Keratinocyte (primary cell): ENCODE data around the gene SDR39U1. TPM values are rescaled to one million over a fixed set of nuclear protein-coding genes. Genes with fewer than 3 reads are reported as not detected.

ENCODE experiments used
- DNase-seq: peaks from one replicate; pipeline ENCODE4 v3.0.0-alpha.2; 2011; ENCODE audit warnings: low read depth, missing footprints, low spot score
- FAIRE-seq: peaks from 2 replicates; lab custom pipeline; 2011; peaks lifted over from hg19 to GRCh38; lab: Jason Lieb, UNC
- H2AFZ ChIP-seq: 2 replicates; pipeline ENCODE4 v1.6.0; 2012; ENCODE audit warnings: low read length, control low read depth, inconsistent platforms; ENCODE audit not compliant: control insufficient read depth
- H3K27ac ChIP-seq: 2 replicates; pipeline ENCODE4 v1.5.1; 2011; ENCODE audit warnings: low read length; ENCODE audit not compliant: control insufficient read depth, insufficient read depth
- H3K27me3 ChIP-seq: 3 replicates; pipeline ENCODE4 v1.6.0; 2011; ENCODE audit warnings: low read length; ENCODE audit not compliant: control insufficient read depth, insufficient read depth; ENCODE audit errors: extremely low read depth
- H3K36me3 ChIP-seq, 2 experiments: 2 replicates in 1 of 2; 3 replicates in 1 of 2; pipeline ENCODE4 v1.5.1; 2011; ENCODE audit warnings: low read length in 2 of 2, mild to moderate bottlenecking in 1 of 2; ENCODE audit not compliant: control insufficient read depth in 2 of 2, insufficient read depth in 2 of 2; ENCODE audit errors: extremely low read depth in 1 of 2
- H3K4me1 ChIP-seq: 3 replicates; pipeline ENCODE4 v1.5.1; 2011; ENCODE audit warnings: low read length; ENCODE audit not compliant: control insufficient read depth, insufficient read depth; ENCODE audit errors: extremely low read depth
- H3K4me2 ChIP-seq: 3 replicates; pipeline ENCODE4 v1.6.0; 2011; ENCODE audit warnings: low read depth, low read length; ENCODE audit not compliant: control insufficient read depth, insufficient read depth; ENCODE audit errors: extremely low read depth
- H3K4me3 ChIP-seq, 3 experiments: fragments of 200-600 bp in 1 of 3; sonication (generic) in 1 of 3; 2 replicates in 2 of 3; 3 replicates in 1 of 3; pipeline ENCODE4 v1.5.1; 2011 to 2016; ENCODE audit warnings: low read length in 3 of 3, mild to moderate bottlenecking in 3 of 3, control low read depth in 2 of 3, inconsistent platforms in 1 of 3, low read depth in 1 of 3, mixed read lengths in 1 of 3, mixed run types in 1 of 3, moderate library complexity in 1 of 3; ENCODE audit not compliant: control insufficient read depth in 2 of 3, insufficient read depth in 2 of 3; ENCODE audit errors: extremely low read depth in 1 of 3
- H3K79me2 ChIP-seq: 2 replicates; pipeline ENCODE4 v1.6.0; 2012; ENCODE audit warnings: low read length; ENCODE audit not compliant: control insufficient read depth, insufficient read depth
- H3K9ac ChIP-seq: 3 replicates; pipeline ENCODE4 v1.6.0; 2011; ENCODE audit warnings: low read length; ENCODE audit not compliant: control insufficient read depth, insufficient read depth; ENCODE audit errors: extremely low read depth
- H3K9me1 ChIP-seq: 3 replicates; pipeline ENCODE4 v1.6.0; 2011; ENCODE audit warnings: low read length; ENCODE audit not compliant: control insufficient read depth, insufficient read depth; ENCODE audit errors: extremely low read depth
- H3K9me3 ChIP-seq: 2 replicates; pipeline ENCODE4 v1.5.1; 2012; ENCODE audit warnings: low read depth, low read length; ENCODE audit not compliant: control insufficient read depth
- H4K20me1 ChIP-seq: 3 replicates; pipeline ENCODE4 v1.6.0; 2011; ENCODE audit warnings: low read length; ENCODE audit not compliant: control insufficient read depth, insufficient read depth; ENCODE audit errors: extremely low read depth
- CTCF ChIP-seq, 3 experiments: IDR thresholded peaks in 1 of 3; conservative IDR thresholded peaks in 1 of 3; optimal IDR thresholded peaks in 1 of 3; 2 replicates in 2 of 3; 3 replicates in 1 of 3; pipeline versions ENCODE3 to v1.5.1; 2011; ENCODE audit warnings: low read length in 3 of 3, mild to moderate bottlenecking in 3 of 3, moderate library complexity in 2 of 3, control low read depth in 1 of 3, inconsistent platforms in 1 of 3; ENCODE audit not compliant: insufficient read depth in 2 of 3; ENCODE audit errors: extremely low read depth in 1 of 3
- EZH2 ChIP-seq: IDR thresholded peaks from one replicate; pipeline ENCODE4 v1.6.1; 2012; ENCODE audit warnings: inconsistent platforms, mild to moderate bottlenecking, low read length, moderate library complexity
- dilution Hi-C: fragments of 300-500 bp; cut with MboI; formaldehyde crosslinking; loops from one replicate; pipeline ENCODE4 v1.7.0; 2020; ENCODE audit warnings: low sequenced_read_pairs; ENCODE audit not compliant: extremely low pct_ligation_motif_present
- polyA plus RNA-seq, 5 experiments: library from polyadenylated mRNA; depleted of rRNA in 3 of 5; stranded (reverse) in 3 of 5; stranded (forward) in 1 of 5; unstranded in 1 of 5; fragments of >200 nt; gene quantifications; 1 replicate in 1 of 5; 2 replicates in 3 of 5; 3 replicates in 1 of 5; pipeline versions ENCODE4 v1.2.1 to v1.2.3, GENCODE V29; 2011 to 2012; ENCODE audit warnings: missing spikeins in 2 of 5, low read depth in 1 of 5, low replicate concordance in 1 of 5

Gene SDR39U1
- polyA plus RNA-seq, 1 donor (not counting 4 experiments of a cell fraction or from before 2014, with no cell fraction given): 27.4 TPM

GRCh38 chr14:24398293-24398652, 44.3 kb downstream of the SDR39U1 start:
- H3K4me3 ChIP-seq: no peak overlapping the region
- no peak overlapping the region for H3K9ac ChIP-seq
- no peaks in the 10 kb centered on the region for H3K9me1 ChIP-seq
- dilution Hi-C loops: no loop called here
- no peak overlapping the region for H3K27ac ChIP-seq
- no peak for FAIRE-seq
- H3K4me1 ChIP-seq: peaks cover 40% of the 10 kb centered on the region
- H3K79me2 ChIP-seq: no peaks in the 10 kb centered on the region
- H4K20me1 ChIP-seq: no peaks in the 10 kb centered on the region
- H3K9me3 ChIP-seq: no peaks in the 10 kb centered on the region
- H2AFZ ChIP-seq: no peak overlapping the region
- DNase-seq: no peak
- no peaks in the 10 kb centered on the region for H3K27me3 ChIP-seq
- TF ChIP-seq CTCF (optimal IDR thresholded peaks at IDR 0.05 in 1 of 3, IDR thresholded peaks at IDR 0.05 in 1 of 3, conservative IDR thresholded peaks at IDR 0.05 in 1 of 3; ENCODE audit: extremely low read depth in 1 of 3, insufficient read depth in 2 of 3, low read length in 3 of 3): no peak
- no peak for TF ChIP-seq EZH2
- no peaks in the 10 kb centered on the region for H3K36me3 ChIP-seq
- H3K4me2 ChIP-seq: no peak overlapping the region

- Histone ChIP-seq H3K4me1 (peaks cover 39% of the 10 kb centered on the region), H4K20me1 (no peaks in the 10 kb centered on the region), H3K9me3 (no peaks in the 10 kb centered on the region), H3K79me2 (no peaks in the 10 kb centered on the region), H3K4me3 (no peak overlapping the region), H3K9me1 (no peaks in the 10 kb centered on the region), H3K27me3 (no peaks in the 10 kb centered on the region), H3K9ac (no peak overlapping the region), H3K4me2 (no peak overlapping the region), H3K27ac (no peak overlapping the region), H3K36me3 (no peaks in the 10 kb centered on the region), H2AFZ (peak overlapping the region; percentile 49)
- TF ChIP-seq EZH2 (no peak), CTCF (optimal IDR thresholded peaks at IDR 0.05 in 1 of 3, IDR thresholded peaks at IDR 0.05 in 1 of 3, conservative IDR thresholded peaks at IDR 0.05 in 1 of 3; ENCODE audit: extremely low read depth in 1 of 3, insufficient read depth in 2 of 3, low read length in 3 of 3) (no peak)
- FAIRE-seq: peak; percentile 69
- no peak for DNase-seq
- dilution Hi-C loops: no loop called here
These were observed 44.8 kb downstream of the SDR39U1 start for GRCh38 chr14:24397639-24398292.
